MM.1S (cell line): Measurements from ENCODE around the gene MEX3C.

Experiments
- CTCF ChIP-seq: fragments of 300-600 bp; sonication (generic); IDR thresholded peaks from 2 replicates; pipeline ENCODE4 v1.5.1; 2016; ENCODE audit warnings: antibody characterized with exemption, low read length, mixed read lengths
- EZH2 ChIP-seq: fragments of 300-600 bp; sonication (generic); optimal IDR thresholded peaks from 2 replicates; pipeline ENCODE3; 2017; ENCODE audit warnings: low read depth, mild to moderate bottlenecking, antibody characterized with exemption, low read length, mixed read lengths
- EZH2phosphoT487 ChIP-seq: fragments of 300-600 bp; sonication (generic); IDR thresholded peaks from 2 replicates; pipeline ENCODE4 v1.6.1; 2018; ENCODE audit warnings: antibody characterized with exemption, low read length

- TF ChIP-seq CTCF = no peak
- no peak for TF ChIP-seq EZH2phosphoT487
- TF ChIP-seq EZH2 = no peak
These were observed 6.3 kb downstream of the MEX3C start for GRCh38 chr18:51191128-51191717.
